ENCODE results near the gene GRAMD1B. TPM values are rescaled to one million over a fixed set of nuclear protein-coding genes. Genes with fewer than 3 reads are reported as not detected.

GRAMD1B gene
- total RNA-seq, 6 experiments from 2014 or later = 1.0 to 2.0 (median 1.5) TPM

- ATAC-seq (no peak), DNase-seq (no peak)
- WGBS (ENCODE audit: insufficient coverage, low coverage, low lambda C conversion rate, missing lambda C conversion rate) = 27% methylated on average over 2 of the region's 2 CpGs
- H3K4me3 ChIP-seq = no peak overlapping the region
- H3K27ac ChIP-seq = no peak overlapping the region
- intact Hi-C loops (cut with DNase I) = no loop called here
- no peaks in the 10 kb centered on the region for H3K9me3 ChIP-seq
- H3K36me3 ChIP-seq = no peaks in the 10 kb centered on the region
- no peaks in the 10 kb centered on the region for H3K27me3 ChIP-seq
- TF ChIP-seq POLR2A (IDR thresholded peaks at IDR 0.05) = no peak
- no peak for TF ChIP-seq CTCF (IDR thresholded peaks at IDR 0.05)
- no peaks in the 10 kb centered on the region for H3K4me1 ChIP-seq
Measured at GRCh38 chr11:123427405-123427804, 2.7 kb upstream of the GRAMD1B start.

GRCh38 chr11:123428116-123428715 lies 1.9 kb upstream of the GRAMD1B start:
- no peaks in the 10 kb centered on the region for H3K27me3 ChIP-seq
- intact Hi-C loops (cut with DNase I) = no loop called here

GRCh38 chr11:123429336-123429735 lies 733 bp upstream of the GRAMD1B start:
- no peaks in the 10 kb centered on the region for H3K9me3 ChIP-seq
- ATAC-seq (no peak), DNase-seq (no peak)
- no peaks in the 10 kb centered on the region for H3K27me3 ChIP-seq
- no peaks in the 10 kb centered on the region for H3K4me1 ChIP-seq
- WGBS (ENCODE audit: insufficient coverage, low coverage, low lambda C conversion rate, missing lambda C conversion rate) = 100% methylated on average over 3 of the region's 5 CpGs
- no peaks in the 10 kb centered on the region for H3K36me3 ChIP-seq
- no peak for TF ChIP-seq POLR2A (IDR thresholded peaks at IDR 0.05)
- TF ChIP-seq CTCF (IDR thresholded peaks at IDR 0.05) = no peak
- no peak overlapping the region for H3K27ac ChIP-seq
- H3K4me3 ChIP-seq = no peak overlapping the region
- intact Hi-C loops (cut with DNase I) = no loop called here

More at GRCh38 chr11:123428116-123428715, 1.9 kb upstream of the GRAMD1B start:
- no peak overlapping the region for H3K27ac ChIP-seq
- no peaks in the 10 kb centered on the region for H3K36me3 ChIP-seq
- H3K4me3 ChIP-seq = no peak overlapping the region
- 30% methylated on average over 5 of the region's 6 CpGs for WGBS (ENCODE audit: insufficient coverage, low coverage, low lambda C conversion rate, missing lambda C conversion rate)
- H3K4me1 ChIP-seq = no peaks in the 10 kb centered on the region
- ATAC-seq (no peak), DNase-seq (no peak)
- no peak for TF ChIP-seq CTCF (IDR thresholded peaks at IDR 0.05)
- no peak for TF ChIP-seq POLR2A (IDR thresholded peaks at IDR 0.05)
- no peaks in the 10 kb centered on the region for H3K9me3 ChIP-seq

GRCh38 chr11:123430721-123431497 lies 840 bp downstream of the GRAMD1B start:
- peak overlapping the region in 2 of 3 donors; percentile 43 to 51 for H3K27ac ChIP-seq
- peak; percentile 62 to 83 (median 70) for DNase-seq
- no peaks in the 10 kb centered on the region for H3K27me3 ChIP-seq
- peak; percentile 63 to 81 (median 76) for ATAC-seq
- WGBS (ENCODE audit: insufficient coverage, low coverage, low lambda C conversion rate, missing lambda C conversion rate) = 11% methylated on average over 14 of the region's 68 CpGs
- H3K9me3 ChIP-seq = no peaks in the 10 kb centered on the region
- no peaks in the 10 kb centered on the region for H3K36me3 ChIP-seq
- no peaks in the 10 kb centered on the region for H3K4me1 ChIP-seq
- peak overlapping the region; percentile 36 to 49 (median 44) for H3K4me3 ChIP-seq
- intact Hi-C loops (cut with DNase I) = no loop called here
- TF ChIP-seq CTCF (IDR thresholded peaks at IDR 0.05) (no peak), POLR2A (IDR thresholded peaks at IDR 0.05) (peak; percentile 25)
